Measurements from ENCODE around the gene BPIFB1.

Gene BPIFB1

GRCh38 chr20:33282991-33283555, at the start of gene BPIFB1:
BPIFB1 (plus strand) TSS chr20:33283214; CDS start chr20:33286074, 2,860 bp downstream.
- Histone ChIP-seq H3K27ac (no peak within 1 kb of the TSS), H3K27me3 (replicated peaks) (peaks cover 2% of the 10 kb centered on the region), H3K36me3 (replicated peaks) (no peaks in the 10 kb centered on the region), H3K4me3 (ENCODE audit: low read depth, low read length) (no peak within 1 kb of the TSS)
- in situ Hi-C loops (cut with HindIII; ENCODE audit: low pct_ligation_motif_present, low sequenced_read_pairs) = no loop called here
- TF ChIP-seq CTCF (IDR thresholded peaks at IDR 0.05; ENCODE audit: low read depth, low read length, missing control alignments) = no peak
- DNase-seq = no peak

- no peaks in the 10 kb centered on the region for H3K27me3 ChIP-seq (replicated peaks)
- DNase-seq = no peak
- H3K27ac ChIP-seq = no peak overlapping the region
- in situ Hi-C loops (cut with HindIII; ENCODE audit: low pct_ligation_motif_present, low sequenced_read_pairs) = no loop called here
- H3K36me3 ChIP-seq (replicated peaks) = no peaks in the 10 kb centered on the region
- TF ChIP-seq CTCF (IDR thresholded peaks at IDR 0.05; ENCODE audit: low read depth, low read length, missing control alignments) = no peak
- no peak overlapping the region for H3K4me3 ChIP-seq (ENCODE audit: low read depth, low read length)
Measured at GRCh38 chr20:33234050-33234449, 49.0 kb upstream of the BPIFB1 start.

- Histone ChIP-seq H3K27ac (no peak within 1 kb of the TSS), H3K4me3 (ENCODE audit: low read depth, low read length) (no peak within 1 kb of the TSS), H3K36me3 (replicated peaks) (no peaks in the 10 kb centered on the region), H3K27me3 (replicated peaks) (no peaks in the 10 kb centered on the region)
- TF ChIP-seq CTCF (IDR thresholded peaks at IDR 0.05; ENCODE audit: low read depth, low read length, missing control alignments) = no peak
- in situ Hi-C loops (cut with HindIII; ENCODE audit: low pct_ligation_motif_present, low sequenced_read_pairs) = no loop called here
- no peak for DNase-seq
Measured at GRCh38 chr20:33235696-33236095, 47.3 kb upstream of the BPIFB1 start, which contains the start of gene BPIFA1. BPIFA1 (plus strand) TSS chr20:33235996; CDS start chr20:33237712, 1,716 bp downstream.

- H3K36me3 ChIP-seq (replicated peaks) = no peaks in the 10 kb centered on the region
- in situ Hi-C loops (cut with HindIII; ENCODE audit: low pct_ligation_motif_present, low sequenced_read_pairs) = no loop called here
- no peak for DNase-seq
- H3K27me3 ChIP-seq (replicated peaks) = no peaks in the 10 kb centered on the region
- TF ChIP-seq CTCF (IDR thresholded peaks at IDR 0.05; ENCODE audit: low read depth, low read length, missing control alignments) = no peak
- H3K4me3 ChIP-seq (ENCODE audit: low read depth, low read length) = no peak overlapping the region
- H3K27ac ChIP-seq = no peak overlapping the region
Measured at GRCh38 chr20:33236351-33236750, 46.7 kb upstream of the BPIFB1 start.

GRCh38 chr20:33237989-33238388, 45.0 kb upstream of the BPIFB1 start:
- in situ Hi-C loops (cut with HindIII; ENCODE audit: low pct_ligation_motif_present, low sequenced_read_pairs) = no loop called here
- H3K36me3 ChIP-seq (replicated peaks) = no peaks in the 10 kb centered on the region
- no peaks in the 10 kb centered on the region for H3K27me3 ChIP-seq (replicated peaks)
- no peak overlapping the region for H3K27ac ChIP-seq
- no peak for TF ChIP-seq CTCF (IDR thresholded peaks at IDR 0.05; ENCODE audit: low read depth, low read length, missing control alignments)
- DNase-seq = no peak
- no peak overlapping the region for H3K4me3 ChIP-seq (ENCODE audit: low read depth, low read length)

- in situ Hi-C loops (cut with HindIII; ENCODE audit: low pct_ligation_motif_present, low sequenced_read_pairs) = no loop called here
- Histone ChIP-seq H3K27ac (no peak overlapping the region), H3K4me3 (ENCODE audit: low read depth, low read length) (no peak overlapping the region), H3K36me3 (replicated peaks) (no peaks in the 10 kb centered on the region), H3K27me3 (replicated peaks) (no peaks in the 10 kb centered on the region)
- no peak for TF ChIP-seq CTCF (IDR thresholded peaks at IDR 0.05; ENCODE audit: low read depth, low read length, missing control alignments)
- no peak for DNase-seq
Measured at GRCh38 chr20:33239418-33239817, 43.6 kb upstream of the BPIFB1 start.

All from brain microvascular endothelial cell (primary cell).